HEK293 (cell line): ENCODE results near the gene RTP5.

Experiments used
- CTCF ChIA-PET: fragments of 350-600 bp; formaldehyde crosslinking; extraction: SDS; loops from one replicate; lab custom pipeline; 2021; ENCODE audit warnings: antibody characterized with exemption; lab: Yijun Ruan, JAX
- POLR2A ChIA-PET: fragments of 300-600 bp; formaldehyde crosslinking; extraction: SDS; loops from one replicate; lab custom pipeline; 2020; ENCODE audit warnings: antibody characterized with exemption, inconsistent platforms; lab: Yijun Ruan, JAX
- H3K27ac ChIP-seq: fragments of 200-500 bp; sonication (Bioruptor generic); 2 replicates; pipeline ENCODE4 v1.5.1; 2014; ENCODE audit warnings: low read depth, low read length, control low read depth, inconsistent platforms; ENCODE audit errors: extremely low read depth
- H3K36me3 ChIP-seq, 2 experiments: fragments of 200-500 bp in 1 of 2; sonication (Bioruptor generic) in 1 of 2; 1 replicate in 1 of 2; 2 replicates in 1 of 2; pipeline ENCODE4 v1.5.1; 2014 to 2017; ENCODE audit warnings: inconsistent platforms in 2 of 2, low read length in 2 of 2; ENCODE audit not compliant: control insufficient read depth in 2 of 2, insufficient read depth in 1 of 2
- H3K4me1 ChIP-seq: fragments of 200-500 bp; sonication (Bioruptor generic); 2 replicates; pipeline ENCODE4 v1.5.1; 2014; ENCODE audit warnings: mild to moderate bottlenecking, low read length, inconsistent platforms; ENCODE audit not compliant: control insufficient read depth, insufficient read depth
- H3K4me3 ChIP-seq: 2 replicates; pipeline ENCODE4 v1.5.1; 2011; ENCODE audit warnings: low read depth, mild to moderate bottlenecking, control low read depth, low read length, moderate library complexity
- H3K9me3 ChIP-seq: fragments of 200-500 bp; sonication (Bioruptor generic); 2 replicates; pipeline ENCODE4 v1.5.1; 2014; ENCODE audit warnings: low read depth, low read length, inconsistent platforms; ENCODE audit not compliant: control insufficient read depth, insufficient read depth
- BCL11A ChIP-seq: fragments of 450-650 bp; formaldehyde crosslinking; IDR thresholded peaks from 2 replicates; pipeline ENCODE4 v1.5.1; 2016; ENCODE audit warnings: low read depth, missing biosample characterization, missing genetic modification characterization
- BCL11B ChIP-seq: fragments of 450-650 bp; formaldehyde crosslinking; IDR thresholded peaks from 2 replicates; pipeline ENCODE4 v1.5.1; 2016; ENCODE audit warnings: low read depth, missing biosample characterization, missing genetic modification characterization
- EGR2 ChIP-seq: fragments of 450-650 bp; formaldehyde crosslinking; IDR thresholded peaks from 2 replicates; pipeline ENCODE4 v1.5.1; 2016; ENCODE audit warnings: low read depth, missing biosample characterization, missing genetic modification characterization
- GLI4 ChIP-seq: fragments of 450-650 bp; formaldehyde crosslinking; IDR thresholded peaks from 2 replicates; pipeline ENCODE4 v1.5.1; 2016; ENCODE audit warnings: missing biosample characterization, missing genetic modification characterization
- KLF16 ChIP-seq: fragments of 450-650 bp; formaldehyde crosslinking; IDR thresholded peaks from 2 replicates; pipeline ENCODE4 v1.5.1; 2017; ENCODE audit warnings: missing biosample characterization, missing genetic modification characterization
- ZBTB17 ChIP-seq: fragments of 450-650 bp; formaldehyde crosslinking; IDR thresholded peaks from 2 replicates; pipeline ENCODE4 v1.5.1; 2016; ENCODE audit warnings: missing biosample characterization, missing genetic modification characterization
- ZFP41 ChIP-seq: fragments of 450-650 bp; formaldehyde crosslinking; IDR thresholded peaks from 2 replicates; pipeline ENCODE4 v1.5.1; 2016; ENCODE audit warnings: missing biosample characterization, missing genetic modification characterization, borderline replicate concordance
- ZNF133 ChIP-seq: fragments of 450-650 bp; formaldehyde crosslinking; IDR thresholded peaks from 2 replicates; pipeline ENCODE4 v1.5.1; 2016; ENCODE audit warnings: missing biosample characterization, missing genetic modification characterization
- ZNF214 ChIP-seq: fragments of 450-650 bp; formaldehyde crosslinking; IDR thresholded peaks from 2 replicates; pipeline ENCODE4 v1.5.1; 2017; ENCODE audit warnings: missing biosample characterization, mild to moderate bottlenecking, missing genetic modification characterization, borderline replicate concordance
- ZNF341 ChIP-seq: fragments of 450-650 bp; formaldehyde crosslinking; IDR thresholded peaks from 2 replicates; pipeline ENCODE4; 2016; ENCODE audit warnings: low read depth, missing biosample characterization, missing genetic modification characterization
- ZNF366 ChIP-seq: fragments of 450-650 bp; formaldehyde crosslinking; conservative IDR thresholded peaks from 2 replicates; pipeline ENCODE4 v1.5.1; 2016; ENCODE audit warnings: missing biosample characterization, missing genetic modification characterization
- ZNF48 ChIP-seq: fragments of 450-650 bp; formaldehyde crosslinking; IDR thresholded peaks from 2 replicates; pipeline ENCODE4 v1.5.1; 2016; ENCODE audit warnings: missing biosample characterization, missing genetic modification characterization
- ZNF521 ChIP-seq: fragments of 450-650 bp; formaldehyde crosslinking; IDR thresholded peaks from 2 replicates; pipeline ENCODE4 v1.5.1; 2017; ENCODE audit warnings: missing biosample characterization, mild to moderate bottlenecking, missing genetic modification characterization
- ZNF530 ChIP-seq: fragments of 450-650 bp; formaldehyde crosslinking; IDR thresholded peaks from 2 replicates; pipeline ENCODE4 v1.5.1; 2016; ENCODE audit warnings: low read depth, missing biosample characterization, missing genetic modification characterization
- ZNF560 ChIP-seq: fragments of 450-650 bp; formaldehyde crosslinking; IDR thresholded peaks from 2 replicates; pipeline ENCODE4 v1.5.1; 2017; ENCODE audit warnings: missing biosample characterization, missing genetic modification characterization, borderline replicate concordance
- ZNF621 ChIP-seq: fragments of 450-650 bp; formaldehyde crosslinking; IDR thresholded peaks from 2 replicates; pipeline ENCODE4 v1.5.1; 2017; ENCODE audit warnings: missing biosample characterization, missing genetic modification characterization
- ZNF785 ChIP-seq: fragments of 450-650 bp; formaldehyde crosslinking; IDR thresholded peaks from 2 replicates; pipeline ENCODE4 v1.5.1; 2016; ENCODE audit warnings: missing biosample characterization, missing genetic modification characterization
- ZNF830 ChIP-seq: fragments of 450-650 bp; IDR thresholded peaks from 2 replicates; pipeline ENCODE4 v1.5.0; 2018; ENCODE audit warnings: missing biosample characterization, missing genetic modification characterization, low read depth, mild to moderate bottlenecking, moderate library complexity
- ZXDB ChIP-seq: fragments of 450-650 bp; formaldehyde crosslinking; IDR thresholded peaks from 2 replicates; pipeline ENCODE4 v1.5.1; 2016; ENCODE audit warnings: missing biosample characterization, missing genetic modification characterization
- TF ChIP-seq, protein P1 (sequence below): fragments of 450-650 bp; formaldehyde crosslinking; IDR thresholded peaks from 2 replicates; pipeline ENCODE4 v1.5.1; 2016; ENCODE audit warnings: missing biosample characterization, missing genetic modification characterization
- TF ChIP-seq, protein P2 (sequence below): fragments of 450-650 bp; formaldehyde crosslinking; IDR thresholded peaks from 2 replicates; pipeline ENCODE4; 2016; ENCODE audit warnings: missing biosample characterization, missing genetic modification characterization
- TF ChIP-seq, protein P3 (sequence below): fragments of 450-650 bp; formaldehyde crosslinking; IDR thresholded peaks from 2 replicates; pipeline ENCODE4 v1.5.1; 2016; ENCODE audit warnings: missing biosample characterization, missing genetic modification characterization
- TF ChIP-seq, protein P4 (sequence below): fragments of 450-650 bp; formaldehyde crosslinking; IDR thresholded peaks from 2 replicates; pipeline ENCODE4 v1.5.1; 2017; ENCODE audit warnings: missing biosample characterization, missing genetic modification characterization

Gene RTP5

DNA sequence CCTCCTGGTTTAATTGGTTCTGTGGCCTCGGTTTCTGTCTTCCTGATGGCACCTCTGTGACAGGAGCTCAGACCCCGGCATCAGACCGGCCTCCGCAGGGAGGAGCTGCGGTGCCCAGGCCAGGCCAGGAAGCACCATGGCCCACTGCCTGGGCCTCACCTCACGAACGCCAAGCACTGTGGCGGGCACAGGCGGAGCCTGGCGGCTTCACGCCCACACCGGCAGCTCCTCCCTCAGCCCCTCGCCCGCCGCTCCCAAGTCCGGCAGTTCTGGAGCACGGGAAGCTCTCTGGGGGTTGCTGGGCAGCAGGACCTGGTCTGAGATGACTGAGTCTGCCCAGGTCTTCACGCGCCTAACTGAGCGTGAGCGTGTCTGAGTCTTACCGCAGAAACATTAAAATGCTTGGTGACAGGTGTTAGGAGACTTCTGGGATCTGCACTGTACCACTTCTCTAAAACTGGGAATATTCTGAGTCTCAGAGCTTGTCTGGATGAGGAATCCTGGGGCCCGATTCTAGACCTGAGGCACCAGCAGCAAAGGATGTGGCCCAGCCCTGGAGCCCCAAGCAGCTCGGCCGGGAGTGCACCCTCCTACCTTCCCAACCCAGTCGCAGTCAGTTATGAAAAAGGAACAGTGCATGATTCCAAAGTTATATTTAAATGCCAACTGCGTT lies 21.9 kb downstream of the RTP5 start:
- ChIA-PET CTCF (interaction anchor here (0.9 kb wide), 1 partner anchor 13 kb away, joined by 3 read pairs; no protein-coding TSS in a partner anchor), POLR2A (no interaction called here)
- Histone ChIP-seq H3K27ac (no peak overlapping the region), H3K36me3 (no peaks in the 10 kb centered on the region), H3K4me3 (no peak overlapping the region), H3K4me1 (peaks cover 5% of the 10 kb centered on the region; the same call in 1 of the 2 replicates), H3K9me3 (no peaks in the 10 kb centered on the region)
- no peak for TF ChIP-seq ZNF214
- no peak for TF ChIP-seq ZNF560 (tag by site-specific recombination)
- TF ChIP-seq ZNF48 (tag by site-specific recombination), result no peak
- TF ChIP-seq, protein P1, sequence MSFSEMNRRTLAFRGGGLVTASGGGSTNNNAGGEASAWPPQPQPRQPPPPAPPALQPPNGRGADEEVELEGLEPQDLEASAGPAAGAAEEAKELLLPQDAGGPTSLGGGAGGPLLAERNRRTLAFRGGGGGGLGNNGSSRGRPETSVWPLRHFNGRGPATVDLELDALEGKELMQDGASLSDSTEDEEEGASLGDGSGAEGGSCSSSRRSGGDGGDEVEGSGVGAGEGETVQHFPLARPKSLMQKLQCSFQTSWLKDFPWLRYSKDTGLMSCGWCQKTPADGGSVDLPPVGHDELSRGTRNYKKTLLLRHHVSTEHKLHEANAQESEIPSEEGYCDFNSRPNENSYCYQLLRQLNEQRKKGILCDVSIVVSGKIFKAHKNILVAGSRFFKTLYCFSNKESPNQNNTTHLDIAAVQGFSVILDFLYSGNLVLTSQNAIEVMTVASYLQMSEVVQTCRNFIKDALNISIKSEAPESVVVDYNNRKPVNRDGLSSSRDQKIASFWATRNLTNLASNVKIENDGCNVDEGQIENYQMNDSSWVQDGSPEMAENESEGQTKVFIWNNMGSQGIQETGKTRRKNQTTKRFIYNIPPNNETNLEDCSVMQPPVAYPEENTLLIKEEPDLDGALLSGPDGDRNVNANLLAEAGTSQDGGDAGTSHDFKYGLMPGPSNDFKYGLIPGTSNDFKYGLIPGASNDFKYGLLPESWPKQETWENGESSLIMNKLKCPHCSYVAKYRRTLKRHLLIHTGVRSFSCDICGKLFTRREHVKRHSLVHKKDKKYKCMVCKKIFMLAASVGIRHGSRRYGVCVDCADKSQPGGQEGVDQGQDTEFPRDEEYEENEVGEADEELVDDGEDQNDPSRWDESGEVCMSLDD, result no peak
- no peak for TF ChIP-seq GLI4 (tag by site-specific recombination)
- no peak for TF ChIP-seq ZNF621 (tag by site-specific recombination)

DNA sequence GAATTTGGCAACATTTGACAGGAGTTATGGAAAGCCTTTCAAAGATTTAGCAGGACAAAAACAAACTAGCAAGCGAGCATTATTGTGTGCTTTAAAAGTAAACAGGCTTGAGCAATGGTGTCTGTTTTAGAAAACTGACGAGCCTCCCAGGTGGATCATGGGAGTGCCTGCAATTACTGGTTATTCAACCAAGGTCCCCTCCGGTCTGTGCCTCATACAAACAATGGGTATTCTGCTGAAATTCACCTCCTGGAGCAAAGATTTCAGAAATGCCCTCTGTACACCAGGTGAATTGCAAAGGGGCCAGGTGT lies 22.4 kb downstream of the RTP5 start:
- TF ChIP-seq ZFP41 (tag by site-specific recombination) (no peak), ZNF830 (tag by site-specific recombination) (no peak), EGR2 (tag by site-specific recombination) (no peak), ZNF366 (tag by site-specific recombination) (no peak), ZNF521 (tag by site-specific recombination) (no peak), ZNF785 (tag by site-specific recombination) (no peak), ZNF133 (no peak)
- TF ChIP-seq, protein P2, sequence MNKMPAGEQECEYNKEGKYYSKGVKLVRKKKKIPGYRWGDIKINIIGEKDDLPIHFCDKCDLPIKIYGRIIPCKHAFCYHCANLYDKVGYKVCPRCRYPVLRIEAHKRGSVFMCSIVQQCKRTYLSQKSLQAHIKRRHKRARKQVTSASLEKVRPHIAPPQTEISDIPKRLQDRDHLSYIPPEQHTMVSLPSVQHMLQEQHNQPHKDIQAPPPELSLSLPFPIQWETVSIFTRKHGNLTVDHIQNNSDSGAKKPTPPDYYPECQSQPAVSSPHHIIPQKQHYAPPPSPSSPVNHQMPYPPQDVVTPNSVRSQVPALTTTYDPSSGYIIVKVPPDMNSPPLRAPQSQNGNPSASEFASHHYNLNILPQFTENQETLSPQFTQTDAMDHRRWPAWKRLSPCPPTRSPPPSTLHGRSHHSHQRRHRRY, result no peak
- TF ChIP-seq, protein P3, sequence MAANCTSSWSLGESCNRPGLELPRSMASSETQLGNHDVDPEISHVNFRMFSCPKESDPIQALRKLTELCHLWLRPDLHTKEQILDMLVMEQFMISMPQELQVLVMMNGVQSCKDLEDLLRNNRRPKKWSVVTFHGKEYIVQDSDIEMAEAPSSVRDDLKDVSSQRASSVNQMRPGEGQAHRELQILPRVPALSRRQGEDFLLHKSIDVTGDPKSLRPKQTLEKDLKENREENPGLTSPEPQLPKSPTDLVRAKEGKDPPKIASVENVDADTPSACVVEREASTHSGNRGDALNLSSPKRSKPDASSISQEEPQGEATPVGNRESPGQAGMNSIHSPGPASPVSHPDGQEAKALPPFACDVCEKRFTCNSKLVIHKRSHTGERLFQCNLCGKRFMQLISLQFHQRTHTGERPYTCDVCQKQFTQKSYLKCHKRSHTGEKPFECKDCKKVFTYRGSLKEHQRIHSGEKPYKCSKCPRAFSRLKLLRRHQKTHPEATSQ (tag by site-specific recombination), result no peak
- peaks cover 5% of the 10 kb centered on the region; the same call in 1 of the 2 replicates for H3K4me1 ChIP-seq
- no peaks in the 10 kb centered on the region for H3K9me3 ChIP-seq
- H3K27ac ChIP-seq, result no peak overlapping the region
- no peak overlapping the region for H3K4me3 ChIP-seq
- no peaks in the 10 kb centered on the region for H3K36me3 ChIP-seq
- ChIA-PET POLR2A (no interaction called here), CTCF (interaction anchor here (0.9 kb wide), 1 partner anchor 14 kb away, joined by 3 read pairs; no protein-coding TSS in a partner anchor)

DNA sequence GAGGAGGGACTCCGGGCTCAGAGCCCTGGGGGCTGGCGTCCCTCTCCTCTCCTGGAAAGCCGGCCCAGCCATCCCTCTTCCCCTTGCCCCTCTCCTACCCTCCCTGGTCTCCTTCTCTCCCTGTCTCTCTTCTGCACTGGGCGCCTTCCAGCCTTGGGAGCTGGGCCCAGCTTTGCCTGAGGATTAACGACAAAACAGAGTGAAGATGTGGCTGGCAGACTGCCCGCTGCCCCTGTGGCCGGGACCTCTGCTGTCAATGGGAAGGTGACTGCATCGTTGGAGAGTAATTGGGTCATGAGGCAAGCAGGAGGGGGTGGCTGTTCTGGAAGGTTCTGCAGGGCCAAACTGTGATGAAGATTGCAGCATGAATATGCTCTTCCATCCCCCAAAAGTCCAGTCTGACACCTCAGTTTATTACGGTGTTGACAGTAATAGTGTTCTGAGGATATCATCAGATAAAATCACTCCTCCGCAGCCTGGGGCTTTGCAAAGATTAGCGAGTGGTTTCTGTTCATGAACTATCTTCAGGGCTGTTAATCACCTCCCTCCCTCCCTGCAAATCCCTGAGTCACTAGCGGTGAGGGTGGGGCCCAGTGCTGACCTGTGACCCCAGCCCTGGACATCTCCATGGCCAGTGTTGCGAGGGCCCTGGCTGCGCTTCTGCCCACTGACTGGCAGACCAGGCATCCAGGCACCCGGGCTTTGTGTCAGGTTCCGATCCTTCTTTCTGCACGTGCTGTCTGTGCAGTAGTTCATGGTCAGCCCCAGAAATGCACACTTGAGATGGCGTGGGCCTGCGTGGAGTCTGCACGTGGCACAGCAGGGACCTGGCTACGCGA lies 23.0 kb downstream of the RTP5 start:
- CTCF ChIA-PET, result interaction anchor here (0.9 kb wide), 1 partner anchor 14 kb away, joined by 3 read pairs; no protein-coding TSS in a partner anchor
- Histone ChIP-seq H3K4me3 (no peak overlapping the region), H3K4me1 (peaks cover 5% of the 10 kb centered on the region; the same call in 1 of the 2 replicates), H3K36me3 (no peaks in the 10 kb centered on the region), H3K27ac (no peak overlapping the region), H3K9me3 (no peaks in the 10 kb centered on the region)
- TF ChIP-seq BCL11A (tag by site-specific recombination), result 0 out of 2 replicates have a peak, but pooled peaks have one; percentile 22
- TF ChIP-seq, protein P4, sequence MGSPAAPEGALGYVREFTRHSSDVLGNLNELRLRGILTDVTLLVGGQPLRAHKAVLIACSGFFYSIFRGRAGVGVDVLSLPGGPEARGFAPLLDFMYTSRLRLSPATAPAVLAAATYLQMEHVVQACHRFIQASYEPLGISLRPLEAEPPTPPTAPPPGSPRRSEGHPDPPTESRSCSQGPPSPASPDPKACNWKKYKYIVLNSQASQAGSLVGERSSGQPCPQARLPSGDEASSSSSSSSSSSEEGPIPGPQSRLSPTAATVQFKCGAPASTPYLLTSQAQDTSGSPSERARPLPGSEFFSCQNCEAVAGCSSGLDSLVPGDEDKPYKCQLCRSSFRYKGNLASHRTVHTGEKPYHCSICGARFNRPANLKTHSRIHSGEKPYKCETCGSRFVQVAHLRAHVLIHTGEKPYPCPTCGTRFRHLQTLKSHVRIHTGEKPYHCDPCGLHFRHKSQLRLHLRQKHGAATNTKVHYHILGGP (tag by site-specific recombination), result no peak
- TF ChIP-seq ZNF530 (tag by site-specific recombination), result no peak
- TF ChIP-seq ZNF341 (tag by site-specific recombination), result peak; percentile 73
- TF ChIP-seq ZBTB17 (tag by site-specific recombination), result 0 out of 2 replicates have a peak, but pooled peaks have one; percentile 26
- TF ChIP-seq ZXDB (tag by site-specific recombination), result 0 out of 2 replicates have a peak, but pooled peaks have one; percentile 22
- TF ChIP-seq KLF16 (tag by site-specific recombination), result no peak
- TF ChIP-seq BCL11B (tag by site-specific recombination), result 0 out of 2 replicates have a peak, but pooled peaks have one; percentile 14
- TF ChIP-seq, all 188 proteins: peak for 5
- POLR2A ChIA-PET, result no interaction called here
